Right lung (tissue), 5 donors: ENCODE results near the gene SEMA4G. TPM values are rescaled to one million over a fixed set of nuclear protein-coding genes. Genes with fewer than 3 reads are reported as not detected.

Experiments
- DNase-seq, 2 donors: peaks; one replicate each; pipeline ENCODE4 v3.0.0-alpha.2; 2013
- polyA plus RNA-seq, 5 donors: library from polyadenylated mRNA; unstranded; fragments of 120-200 nt; gene quantifications; one replicate each; pipeline versions ENCODE4 v1.2.1 to v1.2.3, GENCODE V29; 2013; ENCODE audit warnings: inconsistent platforms in 1 of 5, low replicate concordance in 1 of 5; ENCODE audit not compliant: insufficient read length in 5 of 5, insufficient read depth in 1 of 5

SEMA4G gene
- polyA plus RNA-seq, 5 donors, result 30.7 to 46.3 (median 36.4) TPM

DNA sequence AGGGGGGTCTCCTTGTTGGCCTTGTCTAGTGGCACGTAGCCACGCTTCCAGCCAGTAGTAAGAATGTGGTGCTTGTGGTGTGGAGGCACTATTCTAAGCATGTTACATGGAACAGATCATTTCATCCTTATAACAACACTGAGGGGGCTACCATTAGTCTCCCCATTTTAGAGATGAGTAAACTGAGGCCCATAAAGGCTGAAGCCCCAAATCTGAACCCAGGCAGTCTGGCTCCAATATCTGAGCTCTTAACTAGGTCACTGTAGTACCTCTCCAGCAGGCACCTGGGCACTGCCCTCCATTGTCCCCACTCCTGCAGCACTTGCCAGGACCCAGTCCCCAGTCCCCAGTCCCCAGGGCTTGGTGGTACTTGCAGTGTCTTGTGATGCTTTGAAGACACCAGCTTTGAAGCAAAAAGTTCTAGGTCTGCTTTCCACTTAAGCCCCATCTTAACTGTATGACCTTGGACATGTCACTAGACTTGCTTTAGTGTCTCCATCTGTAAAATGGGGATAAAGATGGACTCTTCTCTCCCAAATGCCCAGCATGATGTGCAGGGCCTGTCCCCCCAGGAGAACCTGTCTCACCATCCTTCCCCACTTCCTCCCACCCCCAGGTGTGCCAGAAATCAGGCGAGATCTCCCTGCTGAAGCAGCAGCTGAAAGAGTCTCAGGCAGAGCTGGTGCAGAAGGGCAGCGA is 36.7 kb downstream of the SEMA4G start:
- DNase-seq, result no peak

DNA sequence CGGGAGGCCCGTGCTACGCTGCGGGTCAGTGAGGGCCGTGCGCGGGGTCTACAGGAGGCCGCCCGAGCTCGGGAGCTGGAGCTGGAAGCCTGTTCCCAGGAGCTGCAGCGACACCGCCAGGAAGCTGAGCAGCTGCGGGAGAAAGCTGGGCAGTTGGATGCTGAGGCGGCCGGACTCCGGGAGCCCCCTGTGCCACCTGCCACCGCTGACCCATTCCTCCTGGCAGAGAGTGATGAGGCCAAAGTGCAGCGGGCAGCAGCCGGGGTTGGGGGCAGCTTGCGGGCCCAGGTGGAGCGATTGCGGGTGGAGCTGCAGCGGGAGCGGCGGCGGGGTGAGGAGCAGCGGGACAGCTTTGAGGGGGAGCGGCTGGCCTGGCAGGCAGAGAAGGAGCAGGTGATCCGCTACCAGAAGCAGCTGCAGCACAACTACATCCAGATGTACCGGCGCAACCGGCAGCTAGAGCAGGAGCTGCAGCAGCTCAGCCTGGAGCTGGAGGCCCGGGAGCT is 37.3 kb downstream of the SEMA4G start:
- DNase-seq, result no peak

DNA sequence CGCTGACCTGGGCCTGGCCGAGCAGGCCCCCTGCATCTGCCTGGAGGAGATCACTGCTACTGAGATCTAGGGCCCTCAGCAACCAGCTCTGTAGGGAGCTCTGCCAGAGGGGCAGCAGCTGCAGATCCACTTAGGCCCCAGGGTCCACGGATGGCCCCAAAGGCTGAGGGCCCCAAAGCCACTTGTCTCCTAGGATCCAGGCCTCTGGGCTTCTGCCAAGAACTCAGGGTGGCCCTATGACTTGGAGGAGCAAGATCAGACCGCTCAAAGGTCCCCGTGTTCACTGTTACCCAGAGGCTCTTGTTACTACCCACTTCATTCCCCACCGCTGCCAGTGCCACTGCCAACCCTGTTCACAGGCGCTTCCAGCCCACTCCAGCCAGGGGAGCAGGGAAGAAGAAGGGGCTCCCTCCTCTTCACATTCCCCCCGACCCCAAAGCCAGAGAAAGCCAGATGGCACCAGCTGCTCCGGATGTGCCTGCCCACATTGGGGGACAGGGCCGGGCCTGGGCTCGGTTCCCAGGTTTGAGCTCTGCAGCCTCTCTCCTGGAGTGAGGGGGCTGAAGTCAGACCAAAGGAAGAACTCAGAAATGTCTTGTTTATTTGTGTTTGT is 37.9 kb downstream of the SEMA4G start:
- peak in 1 of 2 donors; percentile 77 for DNase-seq

DNA sequence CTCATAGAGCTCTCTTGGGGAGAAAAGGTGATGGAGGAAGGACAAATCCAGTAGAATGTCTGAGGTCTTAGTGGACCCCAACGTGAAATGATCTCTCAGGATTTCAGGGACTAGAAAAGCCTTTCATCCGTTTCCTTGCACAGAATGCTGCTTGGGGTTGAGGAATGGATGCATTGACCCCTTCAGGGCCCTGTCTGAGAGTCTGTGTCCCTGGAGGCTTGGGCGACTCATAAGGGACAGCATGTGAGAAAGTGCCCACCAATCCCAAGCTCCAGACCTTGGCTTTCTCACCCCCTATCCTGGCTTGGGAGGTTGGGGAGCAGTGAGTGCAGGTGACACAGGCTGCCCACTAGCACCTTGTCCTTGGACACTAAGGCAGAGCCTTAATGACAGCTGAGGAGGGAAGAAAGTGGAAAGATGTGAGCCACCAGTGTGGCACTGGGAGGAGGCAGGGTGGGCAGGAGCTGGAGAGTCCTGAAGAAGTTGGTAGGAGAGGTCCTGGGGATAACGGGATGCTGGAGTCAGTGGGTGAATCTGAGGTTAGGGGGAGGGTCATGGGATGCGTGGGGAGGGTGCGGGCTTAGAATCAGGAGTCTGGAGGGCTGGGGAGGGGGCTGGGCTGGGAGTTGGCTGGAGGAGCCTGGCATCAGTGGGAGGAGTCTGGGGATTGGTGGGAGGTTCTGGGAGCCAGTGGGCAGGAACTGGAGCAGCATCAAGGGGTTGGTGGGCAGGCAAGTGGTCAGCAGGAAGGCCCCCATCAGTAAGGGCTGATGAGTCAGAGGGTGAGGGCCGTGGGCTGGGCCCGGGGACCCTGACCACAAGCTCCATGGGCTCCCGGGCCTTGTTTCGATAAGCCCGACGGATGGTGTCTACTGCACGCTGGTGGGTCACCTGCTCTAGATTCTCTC is 38.9 kb downstream of the SEMA4G start:
- DNase-seq, result no peak

DNA sequence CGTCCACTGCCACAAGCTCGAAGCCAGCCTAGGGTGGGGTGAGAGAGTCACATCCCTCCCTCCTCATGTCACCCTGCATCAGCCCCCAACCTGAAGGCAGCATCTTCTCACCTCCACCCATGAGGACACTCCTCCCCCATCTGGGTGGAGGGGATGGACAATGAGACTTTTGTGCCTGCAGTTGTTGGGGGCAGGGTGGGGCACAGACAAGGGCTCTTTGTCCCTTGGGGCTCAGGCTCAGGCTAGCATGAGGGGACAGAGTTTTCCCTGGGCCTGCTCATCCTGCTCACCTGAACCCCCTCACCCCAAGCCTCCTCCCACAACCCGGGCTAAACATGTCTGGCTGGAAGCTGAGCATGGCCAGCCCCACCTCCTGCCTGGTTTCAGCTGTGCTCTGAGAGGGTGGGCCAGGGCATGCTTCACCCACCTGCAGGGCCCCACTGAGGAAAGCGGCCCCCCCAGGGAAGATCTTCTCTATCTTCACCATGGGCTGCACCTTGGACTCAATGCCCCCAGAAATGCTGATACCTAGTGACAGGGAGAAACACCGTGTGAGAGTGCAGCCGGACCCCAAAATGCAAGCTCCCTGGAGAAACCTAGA is 39.6 kb downstream of the SEMA4G start:
- DNase-seq, result no peak

DNA sequence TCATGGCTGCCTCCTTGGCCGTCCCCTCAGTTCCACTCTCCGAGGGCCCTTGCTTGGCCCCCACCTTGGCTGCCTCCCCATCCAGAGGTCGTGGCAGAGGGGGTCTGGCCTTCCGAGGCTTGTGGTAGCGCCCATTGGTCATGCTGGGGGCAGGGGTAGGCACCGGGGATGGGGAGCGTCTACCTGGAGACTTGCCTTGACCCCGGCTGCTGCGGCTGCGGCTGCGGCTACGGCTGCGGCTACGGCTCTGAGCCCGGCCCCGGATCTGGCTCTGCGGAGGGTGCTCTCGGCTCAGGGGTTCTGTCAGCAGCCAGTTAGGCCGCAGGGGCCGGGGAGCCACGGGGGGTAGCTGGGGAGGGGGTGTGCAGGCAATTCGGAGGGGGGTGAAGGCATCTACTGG is 41.0 kb downstream of the SEMA4G start:
- no peak for DNase-seq

DNA sequence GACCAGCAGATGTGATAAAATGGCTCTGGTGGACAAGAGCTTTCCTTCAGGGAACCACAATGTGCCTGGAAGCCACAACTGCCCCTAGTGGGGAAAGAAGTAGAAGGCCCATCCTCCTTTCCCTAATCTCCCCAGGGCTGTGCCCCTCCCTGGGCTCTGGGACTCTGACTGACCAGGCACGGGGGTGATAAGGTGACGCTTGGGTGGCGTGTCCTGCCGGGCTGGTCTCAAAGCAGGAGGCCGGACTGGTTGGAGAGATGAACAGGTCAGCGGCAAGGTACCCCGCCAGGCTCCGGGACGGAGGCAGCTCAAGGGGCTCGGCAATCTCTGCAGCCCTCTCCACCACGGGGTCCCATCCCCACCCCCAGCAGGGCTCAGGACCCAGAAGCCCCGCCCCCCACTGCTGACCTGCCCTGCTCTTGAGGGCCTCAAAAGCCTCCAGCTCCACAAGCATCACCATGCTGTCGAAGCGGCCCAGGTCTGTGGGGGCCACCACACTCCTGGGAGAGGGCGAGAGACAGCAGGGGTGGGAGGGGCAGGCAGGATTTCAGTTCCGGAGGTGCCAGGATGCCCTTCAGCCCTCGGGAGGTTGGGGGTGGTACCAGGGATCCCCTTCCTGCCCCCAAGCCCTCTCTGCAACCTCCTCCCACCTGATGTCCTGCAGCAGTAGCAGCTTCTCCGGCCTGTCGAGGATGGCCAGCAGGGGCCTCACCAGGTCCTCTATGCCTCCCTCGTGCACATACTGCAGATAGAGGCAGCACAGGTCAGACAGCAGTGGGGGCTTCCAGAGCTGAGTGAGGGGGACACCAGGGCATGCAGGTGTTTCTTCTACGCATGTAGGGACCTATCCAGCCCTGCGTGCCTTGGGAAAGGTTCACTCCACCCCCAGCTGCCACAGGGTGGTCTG is 42.5 kb downstream of the SEMA4G start:
- no peak for DNase-seq

DNA sequence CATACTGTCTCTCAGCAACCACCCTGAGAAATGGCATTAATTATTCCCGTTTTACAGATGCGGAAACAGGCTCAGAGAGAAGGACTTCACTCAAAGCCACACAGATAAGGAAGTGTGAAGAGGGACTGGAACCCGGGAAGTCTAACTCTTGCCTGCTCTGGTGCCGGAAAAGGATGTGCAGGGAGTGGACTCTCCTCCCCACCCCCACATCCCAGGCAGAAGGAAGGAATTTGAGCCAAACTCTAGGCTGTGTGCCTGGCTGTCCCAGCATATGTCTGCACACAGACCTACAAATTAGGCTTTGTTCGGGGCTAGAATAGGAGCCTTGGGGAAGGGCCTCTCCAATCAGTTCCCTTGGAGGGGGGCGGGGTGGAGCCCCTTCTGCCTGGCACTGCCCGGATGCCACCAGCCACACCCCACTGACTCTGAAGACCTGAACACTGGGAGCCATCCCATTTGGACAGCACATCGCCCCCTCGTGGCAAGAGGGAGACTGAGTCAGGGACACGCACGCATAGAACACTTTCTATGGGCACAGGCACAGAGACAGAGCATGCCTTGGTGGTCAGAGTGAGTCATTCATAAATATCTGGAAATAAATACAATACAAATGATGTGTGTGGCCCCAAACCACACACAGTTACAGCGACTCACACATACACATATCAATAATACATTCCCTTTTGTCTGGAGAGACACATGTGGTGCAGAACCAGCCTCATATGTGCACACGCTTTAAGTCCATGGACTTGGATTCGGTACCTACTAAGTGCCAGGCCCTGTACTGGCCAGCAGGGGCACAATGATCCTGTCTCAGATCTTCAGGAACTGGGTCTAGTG is 43.4 kb downstream of the SEMA4G start:
- peak; percentile 64 to 81 for DNase-seq

DNA sequence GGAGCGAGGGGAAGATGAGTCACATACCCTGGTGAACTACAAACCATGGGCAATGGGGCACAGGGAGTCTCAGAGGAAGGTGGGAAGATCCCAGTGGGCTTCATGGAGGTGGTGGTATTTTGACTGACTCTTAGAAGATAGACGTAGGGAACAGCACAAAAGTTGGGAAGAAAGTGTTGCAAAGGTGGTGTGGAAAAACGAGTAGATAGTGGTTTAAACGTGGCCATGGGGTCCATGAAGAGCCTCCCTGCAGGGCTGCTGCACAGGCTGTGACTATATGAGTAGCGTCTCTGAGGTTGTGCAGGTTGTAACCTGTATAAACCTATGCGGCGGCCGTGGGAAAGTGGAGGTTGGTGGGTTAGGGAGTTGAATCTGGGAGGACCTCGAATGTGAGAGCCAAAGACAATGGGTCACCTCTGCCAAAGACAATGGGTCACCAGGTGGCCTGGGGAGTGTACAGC is 44.1 kb downstream of the SEMA4G start:
- DNase-seq, result no peak

DNA sequence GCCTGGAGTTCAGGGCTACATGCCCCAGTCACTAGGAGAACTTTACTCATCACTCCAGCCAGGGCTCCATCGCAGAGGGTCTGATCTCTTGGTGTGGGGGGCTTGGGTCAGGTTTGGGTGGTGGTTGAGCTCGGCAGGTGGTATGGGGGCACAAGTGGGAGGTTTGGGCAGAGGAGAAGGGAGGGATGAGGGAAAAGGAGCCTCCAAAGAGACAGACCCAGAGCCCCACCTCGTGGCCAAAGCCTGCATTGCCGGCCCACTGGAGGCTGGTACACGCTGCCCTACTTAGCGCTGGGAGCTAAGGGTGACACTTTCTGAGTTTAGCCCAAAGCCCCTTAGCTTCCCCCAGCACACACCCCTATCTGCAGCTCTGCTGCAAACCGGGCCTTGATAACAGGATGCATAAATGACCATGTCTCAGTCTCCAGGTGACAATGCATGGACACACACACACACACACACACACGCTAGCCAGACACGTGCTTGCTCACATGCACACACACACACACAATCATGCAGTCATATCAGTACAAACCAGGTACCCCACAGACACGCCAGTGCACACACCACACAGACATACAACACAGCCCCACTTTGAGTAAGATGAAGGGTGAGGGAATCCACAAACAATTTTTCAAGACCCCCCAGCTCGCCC is 45.1 kb downstream of the SEMA4G start:
- DNase-seq, result peak in 1 of 2 donors; percentile 67

DNA sequence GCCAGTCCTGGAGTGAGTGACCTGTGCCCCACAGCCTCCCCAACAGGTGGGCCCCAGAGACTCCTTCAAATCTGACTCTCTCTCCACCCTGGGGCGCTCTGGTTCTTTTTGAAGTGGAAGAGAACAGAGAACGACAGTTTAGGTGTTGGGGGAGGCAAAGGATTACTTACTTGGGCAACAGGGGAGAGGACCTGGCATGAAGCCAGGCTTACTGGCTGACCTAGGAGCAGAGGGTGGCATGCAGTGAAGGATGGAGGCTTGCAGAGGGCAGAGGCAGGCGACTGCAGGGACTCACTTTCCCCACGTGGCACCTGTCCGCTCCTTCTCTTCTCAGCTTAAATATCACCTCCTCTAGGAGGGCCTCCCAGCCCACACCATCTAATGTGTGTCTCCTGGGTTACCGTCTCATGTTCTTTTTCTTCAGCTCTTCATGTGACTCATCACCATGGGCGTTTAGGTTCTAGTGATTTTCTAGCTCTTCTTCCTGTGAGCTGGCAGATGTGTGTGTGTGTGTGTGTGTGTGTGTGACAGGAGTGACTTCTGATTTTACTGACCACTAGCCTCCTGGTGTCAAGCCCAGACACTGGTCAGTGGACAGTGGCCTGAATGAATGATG is 45.8 kb downstream of the SEMA4G start:
- no peak for DNase-seq

DNA sequence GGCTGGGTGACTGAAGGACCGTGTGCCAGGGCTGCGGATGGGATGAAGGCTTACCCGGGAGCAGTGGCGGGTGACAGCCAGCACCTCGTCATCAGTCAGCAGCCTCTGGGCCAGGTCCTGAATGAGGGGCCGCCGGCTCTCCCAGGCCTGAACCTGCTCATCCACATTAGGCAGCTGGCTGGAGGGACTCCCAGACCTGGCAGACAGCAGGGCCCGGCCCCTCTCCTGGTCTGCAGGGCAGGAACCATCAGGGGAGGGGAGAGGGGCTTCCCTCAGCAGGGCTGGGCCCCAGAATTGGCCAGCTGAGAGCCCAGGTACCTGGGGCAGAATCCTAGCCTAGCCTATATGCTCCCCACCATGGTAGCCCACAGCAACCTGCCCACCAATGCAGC is 46.3 kb downstream of the SEMA4G start:
- DNase-seq, result no peak

DNA sequence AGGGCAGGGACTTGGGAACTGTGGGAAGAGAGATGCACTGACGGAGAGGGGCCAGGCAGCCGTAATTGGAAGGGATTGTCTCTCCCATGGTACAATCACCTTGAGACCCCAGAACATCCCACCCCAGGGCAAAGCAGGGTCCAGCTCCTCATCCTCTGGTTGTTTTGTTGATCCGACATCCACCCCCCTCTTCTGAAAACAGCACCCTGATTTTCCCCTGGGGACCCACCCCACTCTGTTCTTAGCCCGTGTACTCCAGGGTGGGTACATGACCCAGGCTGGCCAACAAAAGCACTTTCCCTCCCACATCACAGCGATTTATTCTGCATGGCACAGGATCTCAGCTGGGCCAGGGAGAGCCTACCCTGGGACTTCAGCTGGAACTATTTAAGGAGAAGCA is 47.5 kb downstream of the SEMA4G start:
- DNase-seq, result no peak

DNA sequence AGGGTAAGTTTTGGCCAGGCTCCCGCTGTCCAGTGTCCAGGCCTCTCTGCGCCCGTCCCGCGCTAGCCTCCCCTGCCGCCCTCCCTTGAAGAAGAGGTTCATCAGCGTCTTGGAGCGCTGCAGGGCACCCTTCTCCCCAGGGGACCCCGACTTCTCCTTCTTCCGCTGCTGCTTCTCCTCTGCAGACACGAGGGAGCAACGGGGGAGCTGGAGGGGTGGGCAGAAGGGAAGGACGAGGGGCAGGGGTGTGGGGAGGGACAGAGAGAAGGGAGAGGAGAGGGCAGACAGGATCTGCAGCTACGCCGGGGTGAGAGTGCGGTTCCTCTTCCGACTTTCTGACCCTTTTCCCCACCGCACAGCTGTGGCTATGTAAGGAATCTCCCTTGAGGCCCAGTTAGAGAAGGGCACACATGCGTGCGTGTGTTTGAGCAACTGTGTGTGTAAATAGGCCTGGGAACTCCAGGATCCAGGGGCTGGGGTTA is 48.9 kb downstream of the SEMA4G start:
- DNase-seq, result no peak

DNA sequence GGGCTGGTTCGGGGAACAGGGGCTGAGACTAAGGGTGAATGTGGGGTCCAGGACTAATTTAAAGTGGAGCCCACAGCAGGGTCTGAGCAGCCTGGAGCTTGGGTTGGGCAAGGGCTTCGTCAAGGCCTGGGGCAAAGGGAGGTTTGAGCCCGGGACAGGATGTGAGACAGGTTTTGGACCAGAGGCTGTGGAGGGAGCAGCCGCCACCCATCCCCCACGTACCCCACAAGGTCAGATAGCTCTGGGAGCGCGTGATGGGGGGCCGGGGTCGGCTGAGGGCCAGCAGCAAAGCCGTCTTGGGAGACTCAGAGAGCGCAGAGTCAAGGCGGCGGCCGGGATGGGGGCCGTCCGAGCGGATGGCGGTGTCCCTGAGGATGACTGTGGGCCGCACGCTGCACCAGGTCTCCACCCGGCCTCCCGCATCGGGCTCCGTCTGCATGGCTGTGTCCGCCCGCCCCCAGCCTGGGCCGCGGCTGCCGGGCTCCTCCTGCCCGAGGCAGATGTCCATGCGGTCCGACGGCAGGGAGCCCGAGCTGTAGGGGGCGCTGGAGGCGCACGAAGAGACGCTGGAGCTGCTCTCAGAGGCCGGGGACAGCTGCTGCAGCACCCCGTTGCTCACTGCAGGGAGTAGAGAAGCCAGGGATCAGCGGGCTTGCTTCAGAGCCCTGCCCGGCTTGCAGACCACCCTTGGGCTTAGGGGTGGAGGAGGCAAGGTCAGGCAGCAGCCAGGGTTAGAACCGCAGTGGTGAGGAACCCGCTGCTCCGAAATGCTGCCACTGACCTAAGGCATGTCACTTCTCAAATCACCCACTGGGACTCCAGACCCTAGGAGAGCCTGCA is 49.5 kb downstream of the SEMA4G start:
- DNase-seq, result no peak
